Measurements from ENCODE around the gene ITGA7.

Gene ITGA7

DNA sequence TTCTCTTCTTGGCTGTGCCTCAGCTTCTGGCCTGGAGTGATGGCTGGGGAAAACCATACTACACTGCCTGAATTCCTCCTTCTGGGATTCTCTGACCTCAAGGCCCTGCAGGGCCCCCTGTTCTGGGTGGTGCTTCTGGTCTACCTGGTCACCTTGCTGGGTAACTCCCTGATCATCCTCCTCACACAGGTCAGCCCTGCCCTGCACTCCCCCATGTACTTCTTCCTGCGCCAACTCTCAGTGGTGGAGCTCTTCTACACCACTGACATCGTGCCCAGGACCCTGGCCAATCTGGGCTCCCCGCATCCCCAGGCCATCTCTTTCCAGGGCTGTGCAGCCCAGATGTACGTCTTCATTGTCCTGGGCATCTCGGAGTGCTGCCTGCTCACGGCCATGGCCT, 70.9 kb downstream of the ITGA7 start, which contains the start of gene OR10P1:
TSS of gene OR10P1 (plus strand) at position 40 of the 400 bp plus-strand sequence. CDS start at position 40, 0 bp downstream.
- no peak for DNase-seq

DNA sequence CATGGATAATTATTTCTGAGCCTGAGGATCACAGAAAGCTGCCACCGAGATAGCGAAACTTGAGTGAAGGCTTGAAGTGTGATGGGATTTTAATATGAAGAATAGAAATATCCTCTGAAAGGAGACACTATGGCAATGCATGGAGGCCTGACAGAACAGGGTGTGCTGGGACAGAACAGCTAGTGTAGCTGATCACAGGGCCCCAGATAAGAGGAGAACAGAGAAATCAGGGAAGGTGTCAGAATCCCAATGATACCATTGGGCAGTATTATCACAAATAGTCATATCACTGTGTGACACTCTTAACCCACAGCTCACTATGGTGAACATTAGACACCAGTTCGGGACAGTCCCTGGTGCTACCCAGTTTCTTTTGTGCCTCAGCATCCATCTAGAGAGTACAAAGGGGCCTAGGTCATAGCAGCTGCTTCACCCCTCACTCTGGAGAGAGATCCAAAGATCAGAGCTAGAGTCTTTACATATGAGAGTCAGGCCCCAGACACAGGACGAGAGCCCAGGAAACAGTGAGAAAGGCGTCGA, 71.5 kb downstream of the ITGA7 start:
- no peak for DNase-seq
